GM21515 (cell line): Measurements from ENCODE around the gene MAP3K15.

Experiments
- ATAC-seq: cut with Tn5 transposase; IDR thresholded peaks from one replicate; pipeline ENCODE4 v1.9.1; 2021; ENCODE audit not compliant: unreplicated experiment

Gene MAP3K15, protein sequence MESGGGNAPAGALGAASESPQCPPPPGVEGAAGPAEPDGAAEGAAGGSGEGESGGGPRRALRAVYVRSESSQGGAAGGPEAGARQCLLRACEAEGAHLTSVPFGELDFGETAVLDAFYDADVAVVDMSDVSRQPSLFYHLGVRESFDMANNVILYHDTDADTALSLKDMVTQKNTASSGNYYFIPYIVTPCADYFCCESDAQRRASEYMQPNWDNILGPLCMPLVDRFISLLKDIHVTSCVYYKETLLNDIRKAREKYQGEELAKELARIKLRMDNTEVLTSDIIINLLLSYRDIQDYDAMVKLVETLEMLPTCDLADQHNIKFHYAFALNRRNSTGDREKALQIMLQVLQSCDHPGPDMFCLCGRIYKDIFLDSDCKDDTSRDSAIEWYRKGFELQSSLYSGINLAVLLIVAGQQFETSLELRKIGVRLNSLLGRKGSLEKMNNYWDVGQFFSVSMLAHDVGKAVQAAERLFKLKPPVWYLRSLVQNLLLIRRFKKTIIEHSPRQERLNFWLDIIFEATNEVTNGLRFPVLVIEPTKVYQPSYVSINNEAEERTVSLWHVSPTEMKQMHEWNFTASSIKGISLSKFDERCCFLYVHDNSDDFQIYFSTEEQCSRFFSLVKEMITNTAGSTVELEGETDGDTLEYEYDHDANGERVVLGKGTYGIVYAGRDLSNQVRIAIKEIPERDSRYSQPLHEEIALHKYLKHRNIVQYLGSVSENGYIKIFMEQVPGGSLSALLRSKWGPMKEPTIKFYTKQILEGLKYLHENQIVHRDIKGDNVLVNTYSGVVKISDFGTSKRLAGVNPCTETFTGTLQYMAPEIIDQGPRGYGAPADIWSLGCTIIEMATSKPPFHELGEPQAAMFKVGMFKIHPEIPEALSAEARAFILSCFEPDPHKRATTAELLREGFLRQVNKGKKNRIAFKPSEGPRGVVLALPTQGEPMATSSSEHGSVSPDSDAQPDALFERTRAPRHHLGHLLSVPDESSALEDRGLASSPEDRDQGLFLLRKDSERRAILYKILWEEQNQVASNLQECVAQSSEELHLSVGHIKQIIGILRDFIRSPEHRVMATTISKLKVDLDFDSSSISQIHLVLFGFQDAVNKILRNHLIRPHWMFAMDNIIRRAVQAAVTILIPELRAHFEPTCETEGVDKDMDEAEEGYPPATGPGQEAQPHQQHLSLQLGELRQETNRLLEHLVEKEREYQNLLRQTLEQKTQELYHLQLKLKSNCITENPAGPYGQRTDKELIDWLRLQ (N-terminal part only)

DNA sequence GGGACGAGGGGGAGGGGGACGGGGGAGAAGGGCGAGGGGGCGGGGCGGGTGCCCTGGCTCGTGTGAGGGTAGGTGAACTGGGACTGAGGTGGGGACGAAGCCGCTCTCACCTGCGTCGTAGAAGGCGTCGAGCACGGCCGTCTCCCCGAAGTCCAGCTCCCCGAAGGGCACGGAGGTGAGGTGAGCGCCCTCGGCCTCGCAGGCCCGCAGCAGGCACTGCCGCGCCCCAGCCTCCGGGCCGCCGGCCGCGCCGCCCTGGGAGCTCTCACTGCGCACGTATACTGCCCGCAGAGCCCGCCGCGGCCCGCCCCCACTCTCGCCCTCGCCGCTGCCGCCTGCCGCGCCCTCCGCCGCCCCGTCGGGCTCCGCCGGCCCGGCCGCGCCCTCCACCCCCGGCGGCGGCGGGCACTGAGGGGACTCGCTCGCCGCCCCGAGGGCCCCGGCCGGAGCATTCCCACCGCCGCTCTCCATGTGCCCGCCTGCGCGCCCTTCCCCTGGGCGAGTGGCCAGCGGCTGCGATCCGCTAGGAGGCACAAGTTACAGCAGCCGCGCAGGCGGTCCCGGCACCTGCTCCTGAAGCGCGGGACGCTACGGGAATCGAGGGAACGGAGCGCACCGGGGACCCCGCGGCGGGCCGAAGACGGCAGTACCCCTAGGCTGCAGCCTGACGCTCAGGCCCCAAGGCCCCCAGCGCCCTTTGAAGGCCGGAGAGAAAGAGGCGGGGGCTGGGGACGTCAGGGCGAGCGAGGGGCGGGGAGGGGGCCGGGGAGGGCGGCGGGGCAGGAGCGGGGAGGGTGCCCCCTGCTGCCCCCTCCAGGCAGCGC lies at the start of gene MAP3K15:
TSS of gene MAP3K15 (minus strand) at position 718 of the 824 bp plus-strand sequence. CDS start at position 471, 247 bp downstream.
- ATAC-seq: no peak

DNA sequence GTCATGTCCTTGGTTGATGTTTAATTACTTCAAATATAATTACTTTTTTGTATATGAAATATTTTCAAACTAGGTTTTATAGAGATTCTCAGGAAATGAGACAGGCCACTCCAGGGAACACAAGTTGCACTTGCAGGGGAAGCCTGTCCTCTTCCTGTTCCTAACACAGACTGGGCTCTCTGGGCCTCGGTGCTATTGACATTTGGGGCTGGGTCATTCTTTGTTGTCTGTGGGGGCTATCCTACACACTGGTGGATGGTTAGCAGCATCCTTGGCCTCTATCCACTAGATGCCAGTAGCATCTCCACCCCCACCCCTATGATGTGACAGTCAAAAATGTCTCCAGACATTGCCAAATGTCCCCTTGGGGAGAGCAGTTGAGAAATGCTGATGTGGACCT lies 49.3 kb upstream of the MAP3K15 start:
- no peak for ATAC-seq

DNA sequence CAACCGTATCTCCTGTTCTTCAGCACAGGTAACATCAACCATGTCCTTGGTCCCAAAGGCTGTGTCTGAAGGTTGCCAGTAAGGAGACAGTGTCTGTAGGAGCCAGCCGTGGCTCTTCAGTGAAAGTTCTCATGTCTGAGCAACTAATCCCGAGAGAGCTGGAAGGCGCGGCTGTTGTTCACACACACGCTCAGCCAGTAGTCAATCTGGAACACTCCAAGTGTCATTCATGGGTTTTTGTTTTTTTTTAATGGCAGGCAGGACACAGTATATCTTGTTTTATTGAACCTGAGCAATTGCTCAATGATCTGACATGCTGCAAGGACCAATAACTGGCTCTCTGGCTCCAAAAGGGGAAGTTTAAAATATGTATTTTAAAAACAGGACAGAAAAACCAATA lies 48.4 kb upstream of the MAP3K15 start:
- ATAC-seq: peak; percentile 36

DNA sequence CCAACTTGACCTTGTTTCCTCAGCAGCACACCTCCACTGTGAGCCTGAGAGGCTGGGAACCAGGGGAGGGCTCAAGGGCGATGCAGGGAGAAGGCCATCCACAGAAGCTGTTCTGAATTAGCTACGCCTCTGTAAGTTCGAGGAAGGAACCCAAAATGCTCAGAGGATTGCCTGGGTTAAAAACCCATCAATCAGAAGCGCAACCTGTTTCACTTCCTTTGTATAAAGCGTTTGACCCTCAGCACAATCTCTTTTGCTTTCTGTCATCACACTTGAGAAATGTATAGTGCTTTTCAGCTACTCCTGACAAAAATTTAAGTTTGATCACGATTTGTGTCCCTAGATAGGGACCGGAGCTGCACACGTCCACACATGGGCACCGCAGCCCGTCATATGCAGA lies 48.0 kb upstream of the MAP3K15 start:
- peak; percentile 69 for ATAC-seq

DNA sequence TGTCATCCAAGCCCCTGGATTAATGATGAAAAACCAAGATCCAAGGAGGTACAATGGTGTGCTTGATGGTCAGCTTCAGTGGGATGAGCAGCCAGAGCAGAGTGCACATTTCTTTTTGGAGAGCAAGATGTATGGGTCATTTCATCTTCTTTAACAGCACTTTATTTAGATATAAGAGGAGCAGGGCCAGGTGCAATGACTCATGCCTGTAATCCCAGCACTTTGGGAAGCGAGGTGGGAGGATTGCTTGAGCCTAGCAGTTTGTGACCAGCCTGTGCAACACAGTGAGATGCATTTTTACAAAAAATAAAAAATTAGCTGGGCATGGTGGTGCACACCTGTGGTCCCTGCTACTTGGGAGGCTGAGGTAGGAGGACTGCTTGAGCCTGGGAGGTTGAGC lies 45.3 kb upstream of the MAP3K15 start:
- ATAC-seq: no peak

DNA sequence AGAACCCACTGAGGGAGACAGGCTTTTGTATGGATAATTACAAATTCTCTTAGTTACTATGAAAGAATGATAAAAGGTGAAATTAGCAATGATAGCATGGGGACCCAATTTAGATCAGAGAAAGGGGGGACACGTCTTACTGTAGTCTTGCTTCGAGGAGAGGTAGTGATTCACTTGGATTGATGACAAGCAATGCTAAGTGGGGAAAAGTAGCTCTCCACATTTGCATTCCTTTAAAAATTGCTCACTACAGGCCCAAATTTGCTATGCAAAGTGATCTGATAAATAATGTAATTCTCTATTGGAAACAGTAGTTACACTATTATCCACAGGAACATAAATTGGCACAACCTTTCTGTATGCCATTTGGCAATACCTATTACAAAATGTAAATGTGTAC lies 42.5 kb upstream of the MAP3K15 start:
- no peak for ATAC-seq

DNA sequence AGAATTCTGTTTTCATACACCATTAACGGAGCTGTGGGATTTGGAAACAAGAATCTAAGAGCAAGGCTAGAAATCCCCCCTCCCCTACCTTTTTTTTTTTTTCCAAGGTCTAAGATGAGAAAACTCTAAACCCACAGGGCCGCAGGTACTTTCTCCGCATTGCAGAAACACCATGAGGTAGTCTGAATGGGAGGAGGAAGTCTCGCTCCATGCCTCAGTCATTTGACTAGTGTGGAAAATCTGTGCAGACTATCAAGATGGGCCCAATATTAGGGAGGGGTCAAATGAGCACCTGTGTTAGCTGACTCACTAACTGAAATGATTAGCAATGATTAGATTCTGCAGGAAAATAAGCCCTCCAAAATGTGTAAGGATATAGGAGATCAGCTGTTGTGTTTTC lies 40.9 kb upstream of the MAP3K15 start:
- ATAC-seq: no peak

DNA sequence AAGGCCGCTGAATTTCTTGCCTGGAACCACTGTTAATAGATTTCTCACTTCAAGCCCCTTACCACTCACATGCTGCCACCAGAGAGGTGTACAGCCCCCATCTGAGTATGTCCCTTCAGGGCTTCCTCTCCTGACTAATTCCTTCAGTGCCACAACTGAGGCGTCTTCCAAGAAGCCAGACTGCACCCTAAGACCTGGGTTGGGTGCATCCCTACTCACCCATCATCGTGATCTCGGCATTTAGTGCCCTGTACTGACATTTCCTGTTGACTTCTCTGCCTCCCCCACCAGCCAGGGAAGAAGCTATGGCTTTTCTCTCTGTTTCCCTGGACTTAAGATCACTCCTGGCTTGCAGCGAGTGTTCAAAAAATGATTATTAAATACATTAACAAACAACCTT lies 40.4 kb upstream of the MAP3K15 start:
- no peak for ATAC-seq

DNA sequence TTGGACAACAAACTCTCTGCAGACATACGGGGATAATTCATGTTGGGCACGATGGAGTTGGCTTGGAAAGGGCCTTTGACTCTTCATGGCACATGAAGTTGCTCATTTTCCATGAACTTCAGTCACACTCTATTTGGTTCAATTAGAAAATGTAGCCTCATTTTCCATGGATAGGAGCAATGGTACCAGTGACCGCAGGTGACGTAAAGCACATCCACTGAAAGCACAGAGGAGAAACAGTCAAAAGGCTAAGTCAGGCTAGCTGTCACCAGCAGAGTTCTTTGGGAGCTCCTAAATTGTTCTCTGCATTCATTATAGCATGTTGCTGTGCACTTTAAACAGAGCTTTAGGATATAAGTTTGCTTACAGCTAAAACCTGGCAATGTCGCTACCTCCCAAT lies 39.9 kb upstream of the MAP3K15 start:
- ATAC-seq: no peak

DNA sequence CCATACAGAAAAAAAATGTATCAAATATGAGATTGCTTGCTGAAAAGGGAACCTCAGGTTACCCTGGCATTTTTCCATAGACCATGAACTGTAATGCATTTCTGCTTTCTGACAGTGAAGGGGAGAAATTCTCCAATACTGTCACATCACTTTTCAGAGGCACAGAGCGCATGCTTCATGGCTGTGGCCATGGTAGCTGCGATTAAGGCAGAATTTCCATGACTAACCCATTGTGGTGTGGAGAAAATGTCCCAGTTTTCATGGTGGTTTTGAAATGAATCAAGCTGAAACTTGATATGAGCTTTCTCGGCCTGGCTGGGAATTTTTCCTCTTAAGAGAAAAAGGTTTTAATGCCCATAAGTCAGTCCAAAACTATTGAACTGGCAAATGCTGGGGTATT lies 39.5 kb upstream of the MAP3K15 start:
- ATAC-seq: no peak

DNA sequence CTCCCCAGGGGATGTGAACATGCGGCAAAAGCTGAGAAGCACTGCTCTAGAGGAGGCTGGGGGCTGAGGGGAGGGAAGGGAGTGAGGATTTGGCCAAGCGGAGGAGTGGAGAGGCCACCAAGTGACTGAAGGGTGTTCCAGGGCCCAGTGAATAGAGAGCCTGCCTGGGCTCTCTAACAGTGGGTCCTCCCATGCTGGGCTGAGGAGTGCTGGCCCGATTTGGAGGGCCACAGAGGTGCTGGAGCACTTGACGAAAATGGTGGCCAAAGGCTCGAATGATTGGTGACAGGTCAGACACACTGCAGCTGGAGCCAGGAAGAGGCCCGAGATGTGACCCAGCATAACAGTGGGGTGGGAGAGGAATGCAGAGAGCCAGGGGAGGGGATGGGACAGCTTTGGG lies 37.5 kb upstream of the MAP3K15 start:
- no peak for ATAC-seq

DNA sequence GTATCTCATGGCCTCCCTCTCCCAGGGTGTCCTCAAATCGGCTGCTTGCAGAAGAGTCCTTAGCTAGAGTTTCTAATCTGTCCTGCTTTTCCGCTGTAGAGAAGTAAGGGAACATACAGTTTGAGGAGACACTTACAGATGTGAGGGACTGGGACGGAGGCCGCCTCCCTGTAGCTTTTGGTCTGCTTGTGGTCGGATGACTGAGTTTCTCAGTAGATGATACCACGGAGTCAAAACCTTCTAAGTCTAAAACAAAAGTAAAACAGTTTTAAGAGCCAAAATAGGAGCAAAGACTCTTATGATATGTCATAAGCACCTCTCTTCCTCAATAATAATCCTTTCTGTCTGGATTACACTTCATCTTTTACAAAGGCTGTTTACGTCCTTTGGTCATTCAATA lies 34.5 kb upstream of the MAP3K15 start:
- no peak for ATAC-seq

DNA sequence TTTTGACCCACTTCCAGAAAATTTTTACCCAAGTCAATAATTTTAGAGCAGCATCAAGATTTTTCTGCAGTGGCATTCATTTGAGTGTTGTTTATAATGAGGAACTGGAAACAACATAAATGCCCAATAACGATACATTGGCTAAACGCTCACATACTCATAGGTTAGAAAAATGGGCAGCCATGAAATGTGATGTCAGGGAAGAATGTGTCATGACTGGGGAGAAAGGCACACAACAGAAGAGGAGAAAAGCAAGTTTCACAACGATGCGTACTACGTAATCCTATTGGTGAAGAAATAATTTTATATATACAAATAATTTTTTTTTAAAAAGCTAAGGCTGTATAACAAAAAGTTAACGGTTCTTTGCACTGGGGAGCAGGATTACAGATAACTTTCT lies 33.6 kb upstream of the MAP3K15 start:
- ATAC-seq: no peak

DNA sequence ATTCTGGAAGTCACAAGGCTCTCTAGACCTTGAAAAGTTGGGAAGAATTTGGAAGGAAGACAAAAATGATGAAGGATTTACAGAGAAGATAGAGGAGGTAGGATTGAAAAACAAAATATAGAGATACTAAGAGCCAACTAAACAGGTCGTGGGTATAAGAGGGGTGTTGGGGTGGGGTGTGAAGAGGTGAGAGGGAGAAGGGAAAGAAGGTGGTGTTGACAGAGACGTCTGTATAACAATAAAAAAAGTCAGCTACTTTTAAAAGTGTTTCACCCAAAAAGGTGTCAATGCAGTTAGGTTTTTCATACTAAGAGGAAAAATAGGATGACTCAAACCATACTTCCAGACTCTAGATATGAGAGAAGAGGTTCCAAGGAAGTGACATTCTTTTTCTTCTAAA lies 33.0 kb upstream of the MAP3K15 start:
- ATAC-seq: no peak

DNA sequence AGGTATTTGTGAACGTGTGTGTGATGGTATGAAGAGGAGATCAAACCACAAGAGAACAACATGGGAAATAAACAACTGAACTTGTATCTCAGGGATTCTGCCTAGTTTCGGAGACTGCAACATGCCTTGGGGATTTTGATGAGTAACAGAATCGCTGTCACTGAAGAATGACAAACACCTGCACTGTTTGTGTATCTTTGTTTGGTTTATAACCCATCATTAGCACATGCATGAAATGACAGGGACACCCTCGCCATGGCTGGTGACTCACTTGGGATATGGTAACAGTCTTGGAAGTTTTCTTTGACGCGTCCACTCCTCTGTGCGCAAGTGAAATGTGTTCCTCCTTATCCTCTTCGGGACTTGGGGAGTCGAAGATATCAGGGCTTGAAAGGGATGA lies 30.3 kb upstream of the MAP3K15 start:
- ATAC-seq: no peak

DNA sequence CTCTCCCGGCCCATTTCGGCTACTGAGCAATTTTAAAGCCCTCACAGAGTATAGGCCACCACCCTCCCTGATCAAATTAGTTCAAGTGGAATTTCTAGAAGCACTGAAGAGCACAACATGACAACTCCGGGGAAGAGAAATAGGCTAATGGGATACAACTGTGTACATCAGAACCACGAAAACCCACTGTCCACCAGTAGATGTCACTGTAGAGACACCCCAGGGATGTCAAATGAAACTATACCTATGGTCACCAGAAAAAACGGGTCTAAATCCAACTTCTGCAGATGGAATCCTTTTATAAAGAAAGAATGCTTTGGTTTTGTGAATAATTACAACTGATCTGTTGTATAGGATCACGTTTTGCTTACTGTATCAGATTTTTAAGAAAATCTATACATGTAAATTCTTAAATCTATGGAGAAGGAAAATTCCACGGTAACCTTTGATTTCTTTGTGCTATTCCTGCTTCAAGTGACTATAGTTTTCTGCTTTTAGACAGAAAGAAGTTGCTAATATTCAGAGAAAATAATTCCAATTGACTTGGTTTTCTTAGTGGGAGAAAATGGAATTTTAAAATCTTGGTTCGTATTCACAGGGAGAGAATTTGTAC lies 29.5 kb upstream of the MAP3K15 start:
- ATAC-seq: no peak

DNA sequence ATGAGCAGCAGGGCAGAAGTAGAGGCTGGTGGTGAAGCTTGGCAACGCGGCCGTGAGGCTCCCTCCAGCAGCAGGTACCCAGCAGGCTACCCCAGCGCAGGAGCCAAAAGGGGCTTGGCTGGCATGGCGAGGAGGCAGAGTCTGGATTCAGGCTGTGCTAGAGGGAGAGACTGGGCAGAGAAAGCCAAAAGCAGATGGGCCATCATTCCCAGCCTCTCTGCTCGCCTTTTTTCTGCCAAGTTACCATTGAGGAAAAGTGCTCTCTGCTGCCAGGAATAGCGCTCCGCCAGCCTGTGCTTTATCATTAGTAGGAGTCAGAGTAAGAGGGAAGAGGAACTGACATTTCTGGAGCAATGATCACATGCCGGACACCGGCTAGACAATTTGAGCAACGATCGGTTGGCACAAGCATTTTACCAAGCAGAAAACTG lies 28.7 kb upstream of the MAP3K15 start:
- no peak for ATAC-seq

DNA sequence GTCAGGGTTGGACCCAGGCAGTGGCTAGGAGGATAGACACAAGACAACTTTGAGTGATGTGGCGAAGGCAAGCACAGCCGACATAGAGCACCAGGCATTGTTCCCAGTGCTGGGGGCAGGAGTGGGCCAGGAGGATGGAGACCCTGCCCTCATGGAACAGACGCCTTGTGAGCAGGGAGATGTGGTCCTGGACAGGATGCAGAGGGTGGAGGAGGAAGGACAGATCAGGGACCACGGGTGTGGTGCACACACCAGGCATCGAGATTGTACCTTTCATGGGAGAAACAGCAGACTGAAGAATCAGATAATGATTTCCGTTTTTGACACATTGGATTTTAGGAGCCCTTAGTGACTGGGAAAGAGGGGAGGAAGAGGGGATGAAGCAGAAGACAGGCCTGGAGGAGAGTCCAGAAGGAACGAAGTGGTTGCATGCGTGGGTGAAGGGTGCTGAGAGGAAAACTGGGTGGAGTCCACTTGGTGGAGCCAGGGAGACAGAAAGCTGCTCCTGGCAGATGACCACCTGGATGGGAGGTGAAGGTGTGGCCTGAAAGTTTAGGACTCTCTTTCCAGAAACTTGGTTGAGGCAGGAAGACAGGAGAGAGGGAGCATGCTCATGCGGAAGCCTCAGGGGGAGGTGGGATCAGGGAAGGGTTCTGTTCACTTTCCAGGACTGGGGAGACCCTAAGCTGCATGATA lies 27.9 kb upstream of the MAP3K15 start:
- ATAC-seq: no peak

DNA sequence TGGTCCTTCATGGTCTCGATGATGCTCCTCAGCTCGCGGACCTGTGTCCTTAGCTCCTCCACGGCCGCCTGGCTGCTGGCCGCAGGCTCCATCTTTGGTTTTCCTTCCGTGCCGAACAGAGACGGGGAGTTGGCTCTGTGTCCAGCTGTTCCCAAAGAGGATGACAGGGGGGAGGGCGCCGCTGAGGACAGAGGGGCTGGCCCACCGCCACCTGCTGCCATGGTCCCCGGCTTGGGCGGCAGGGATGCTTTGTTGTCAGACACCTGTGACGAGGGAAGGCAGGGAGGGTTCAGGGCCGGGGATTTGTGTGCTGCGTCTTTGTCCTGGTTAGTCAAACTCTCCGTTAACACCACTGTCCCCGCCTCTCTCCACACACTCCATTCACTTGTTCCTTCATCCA lies 26.6 kb upstream of the MAP3K15 start:
- no peak for ATAC-seq
